B cell (primary cell): ENCODE results near the gene GLI1. TPM values are rescaled to one million over a fixed set of nuclear protein-coding genes. Genes with fewer than 3 reads are reported as not detected.

Experiments
- ATAC-seq: fragments of 200-7000 bp; cut with Tn5 transposase; one replicate; pipeline ENCODE4 v1.10.0; 2021; ENCODE audit warnings: low read depth, mild to moderate bottlenecking, moderate number of reproducible peaks, moderate library complexity
- CTCF ChIA-PET: fragments of 350-600 bp; sonication (Branson Sonifier 250); formaldehyde crosslinking; loops from one replicate; lab custom pipeline; 2021; ENCODE audit warnings: antibody characterized with exemption, inconsistent platforms; lab: Charles Lee
- POLR2A ChIA-PET: fragments of 350-600 bp; sonication (Branson Sonifier 250); formaldehyde crosslinking; loops from one replicate; lab custom pipeline; 2021; ENCODE audit warnings: antibody characterized with exemption; lab: Charles Lee
- DNase-seq: peaks from one replicate; pipeline ENCODE4 v3.0.0; 2013
- H2AFZ ChIP-seq: 2 replicates; pipeline ENCODE4 v1.6.1; 2012; ENCODE audit warnings: mild to moderate bottlenecking, low read depth, low read length; ENCODE audit not compliant: insufficient read depth, poor library complexity, severe bottlenecking
- H3K27ac ChIP-seq, 2 donors: 1 replicate in 1 of 2; 2 replicates in 1 of 2; pipeline ENCODE4 v1.5.1; 2012 to 2013; ENCODE audit warnings: low read length in 2 of 2, mild to moderate bottlenecking in 2 of 2, moderate library complexity in 1 of 2
- H3K27me3 ChIP-seq, 4 experiments: fragments of 200-600 bp in 1 of 4; sonication (generic) in 1 of 4; replicated peaks in 1 of 4; 1 replicate in 2 of 4; 2 replicates in 2 of 4; pipeline versions ENCODE4 v1.6.1 to v1.7.0; 2013 to 2016; ENCODE audit warnings: low read length in 3 of 4, mild to moderate bottlenecking in 2 of 4, mixed read lengths in 1 of 4, moderate library complexity in 1 of 4; ENCODE audit not compliant: insufficient read depth in 4 of 4, control insufficient read depth in 3 of 4; ENCODE audit errors: control extremely low read depth in 1 of 4
- H3K36me3 ChIP-seq, 2 experiments: replicated peaks in 1 of 2; 1 replicate in 1 of 2; 2 replicates in 1 of 2; pipeline versions ENCODE4 v1.6.1 to v1.7.1; 2013; ENCODE audit warnings: low read length in 1 of 2; ENCODE audit not compliant: insufficient read depth in 2 of 2, control insufficient read depth in 1 of 2; ENCODE audit errors: control extremely low read depth in 1 of 2, extremely low read depth in 1 of 2
- H3K4me1 ChIP-seq, 2 donors: fragments of 200-600 bp in 1 of 2; sonication (generic) in 1 of 2; 1 replicate in 1 of 2; 2 replicates in 1 of 2; pipeline versions ENCODE4 v1.5.1 to v1.6.1; 2013 to 2017; ENCODE audit warnings: low read length in 2 of 2; ENCODE audit not compliant: control insufficient read depth in 2 of 2, insufficient read depth in 2 of 2
- H3K4me2 ChIP-seq: replicated peaks from 2 replicates; pipeline ENCODE3; 2012; ENCODE audit warnings: mild to moderate bottlenecking, low read depth, low read length; ENCODE audit not compliant: poor library complexity, severe bottlenecking
- H3K4me3 ChIP-seq, 5 experiments: fragments of 200-600 bp in 1 of 5; sonication (generic) in 1 of 5; 1 replicate in 3 of 5; 2 replicates in 2 of 5; pipeline versions ENCODE4 v1.5.1 to v1.7.0; 2011 to 2016; ENCODE audit warnings: low read length in 4 of 5, mild to moderate bottlenecking in 4 of 5, low read depth in 2 of 5, control low read depth in 1 of 5, moderate library complexity in 1 of 5; ENCODE audit not compliant: insufficient read depth in 1 of 5; ENCODE audit errors: control extremely low read depth in 1 of 5, extremely low read depth in 1 of 5
- H3K79me2 ChIP-seq: fragments of 200-600 bp; sonication (generic); one replicate; pipeline ENCODE4 v1.6.0; 2016; ENCODE audit warnings: low read length; ENCODE audit not compliant: control insufficient read depth, insufficient read depth
- H3K9ac ChIP-seq: fragments of 200-600 bp; sonication (generic); 2 replicates; pipeline ENCODE4 v1.6.1; 2017; ENCODE audit warnings: mild to moderate bottlenecking, low read length, moderate library complexity
- H3K9me3 ChIP-seq, 3 donors: one replicate each; pipeline versions ENCODE4 v1.6.1 to v1.7.1; 2013; ENCODE audit warnings: low read length in 2 of 3; ENCODE audit not compliant: control insufficient read depth in 2 of 3, insufficient read depth in 1 of 3; ENCODE audit errors: control extremely low read depth in 1 of 3
- H4K20me1 ChIP-seq: 2 replicates; pipeline ENCODE4 v1.6.0; 2012; ENCODE audit warnings: mild to moderate bottlenecking, low read length; ENCODE audit not compliant: insufficient read depth, control insufficient read depth, poor library complexity, severe bottlenecking
- H3K27ac Mint-ChIP-seq: one replicate; pipeline ENCODE4 v1.8.0; 2021; ENCODE audit warnings: mixed read lengths
- H3K27me3 Mint-ChIP-seq: one replicate; pipeline ENCODE4 v1.8.0; 2021; ENCODE audit warnings: mixed read lengths
- H3K4me1 Mint-ChIP-seq: one replicate; pipeline ENCODE4 v1.8.0; 2021; ENCODE audit warnings: mixed read lengths
- H3K4me3 Mint-ChIP-seq: one replicate; pipeline ENCODE4 v1.8.0; 2021; ENCODE audit warnings: mixed read lengths
- H3K9me3 Mint-ChIP-seq: one replicate; pipeline ENCODE4 v1.8.0; 2022; ENCODE audit warnings: mixed read lengths; ENCODE audit not compliant: insufficient read depth
- CTCF ChIP-seq: fragments of 200-600 bp; IDR thresholded peaks from one replicate; pipeline ENCODE4 v1.8.0; 2022; ENCODE audit warnings: antibody characterized with exemption, mild to moderate bottlenecking
- EZH2 ChIP-seq: IDR thresholded peaks from 2 replicates; pipeline ENCODE4 v1.6.1; 2012; ENCODE audit warnings: borderline replicate concordance, low read depth, mild to moderate bottlenecking, moderate library complexity, low read length; ENCODE audit not compliant: insufficient read depth, poor library complexity, severe bottlenecking
- WGBS: methylation state at CpG from one replicate; pipeline ENCODE4 v1.1.5; 2013; ENCODE audit warnings: missing lambda C conversion rate; ENCODE audit not compliant: insufficient coverage; 5-methylcytosine and 5-hydroxymethylcytosine counted together
- intact Hi-C: fragments of 100-400 bp; cut with micrococcal nuclease; formaldehyde crosslinking; loops from one replicate; pipeline ENCODE4 v1.10.0; 2022
- polyA plus RNA-seq: library from polyadenylated mRNA; depleted of rRNA; stranded (reverse); fragments of >200 nt; gene quantifications from 2 replicates; pipeline ENCODE4 v1.2.3, GENCODE V29; 2012
- total RNA-seq, 2 donors: library from RNA; stranded (reverse); fragments of 120-200 nt in 1 of 2; gene quantifications; 1 replicate in 1 of 2; 2 replicates in 1 of 2; pipeline versions ENCODE4 v1.2.3 to v1.2.4, GENCODE V29; 2013 to 2022

Gene GLI1
- total and polyA plus RNA-seq, 2 donors (not counting 1 experiment from before 2014, with no cell fraction given) = 4.1 to 5.4 TPM

GRCh38 chr12:57455374-57456144 lies 4.0 kb upstream of the GLI1 start:
- Histone ChIP-seq H3K27me3 (no peaks in the 10 kb centered on the region), H3K27ac (no peak overlapping the region), H2AFZ (peak overlapping the region; percentile 83), H3K4me1 (peaks cover 18 to 23% of the 10 kb centered on the region in 2 donors), H3K4me2 (peak overlapping the region; percentile 77), H3K9ac (peak overlapping the region; percentile 22), H3K79me2 (no peaks in the 10 kb centered on the region), H4K20me1 (no peaks in the 10 kb centered on the region), H3K9me3 (no peaks in the 10 kb centered on the region), H3K36me3 (no peaks in the 10 kb centered on the region), H3K4me3 (peak overlapping the region in 2 of 5 experiments; percentile 8 to 39)
- H3K4me1 Mint-ChIP-seq = peaks cover 35% of the 10 kb centered on the region
- DNase-seq = no peak
- H3K27me3 Mint-ChIP-seq = peaks cover 4% of the 10 kb centered on the region
- no peaks in the 10 kb centered on the region for H3K9me3 Mint-ChIP-seq
- peak overlapping the region; percentile 75 for H3K27ac Mint-ChIP-seq
- POLR2A ChIA-PET = interaction anchor here (0.6 kb wide), 1 partner anchor 369 kb away, joined by 3 read pairs; no protein-coding TSS in a partner anchor
- ATAC-seq = no peak
- CTCF ChIA-PET = interaction anchor here (0.6 to 6.9 kb wide), 25 partner anchors 8 to 242 kb away, joined by 3 to 126 read pairs (median 5); partner anchors contain the start of gene INHBC
- peak overlapping the region; percentile 85 for H3K4me3 Mint-ChIP-seq
- intact Hi-C loops = loop anchor here (2.0 to 10.0 kb wide), 3 partner anchors 149 to 343 kb away; partner anchors contain the start of genes CDK4, MARCHF9 and STAT6
- TF ChIP-seq CTCF (no peak), EZH2 (no peak)
- 73% methylated on average over 6 of the region's 10 CpGs for WGBS
